ENCODE results near the gene TUBA8.

Gene TUBA8

GRCh38 chr22:18095101-18095805 lies 15.4 kb upstream of the TUBA8 start:
- Histone ChIP-seq H3K4me2 (ENCODE audit: low read length) (no peak overlapping the region), H3K9me3 (ENCODE audit: low read length) (no peaks in the 10 kb centered on the region), H3F3A (ENCODE audit: insufficient read depth, low read length) (no peaks in the 10 kb centered on the region), H3K27ac (ENCODE audit: low read depth, low read length, poor library complexity, severe bottlenecking) (no peak overlapping the region), H4K20me1 (ENCODE audit: insufficient read depth, low read length) (no peaks in the 10 kb centered on the region), H3K4me3 (ENCODE audit: low read depth, low read length, poor library complexity, severe bottlenecking) (no peak overlapping the region), H3K9me2 (ENCODE audit: low read depth, low read length) (no peaks in the 10 kb centered on the region), H3K79me2 (ENCODE audit: insufficient read depth, low read length) (no peaks in the 10 kb centered on the region), H3K27me3 (ENCODE audit: insufficient read depth, low read length) (no peaks in the 10 kb centered on the region), H3K4me1 (ENCODE audit: insufficient read depth, low read length, severe bottlenecking) (no peaks in the 10 kb centered on the region), H3K9ac (ENCODE audit: low read length) (no peak overlapping the region), H3K36me3 (ENCODE audit: insufficient read depth, low read length) (peaks cover 34% of the 10 kb centered on the region), H2AFZ (ENCODE audit: low read length) (no peak overlapping the region)
- TF ChIP-seq EZH2 (IDR thresholded peaks at IDR 0.05; ENCODE audit: borderline replicate concordance, low read length) (no peak), CTCF (IDR thresholded peaks at IDR 0.05; ENCODE audit: low read length) (no peak)

DNA sequence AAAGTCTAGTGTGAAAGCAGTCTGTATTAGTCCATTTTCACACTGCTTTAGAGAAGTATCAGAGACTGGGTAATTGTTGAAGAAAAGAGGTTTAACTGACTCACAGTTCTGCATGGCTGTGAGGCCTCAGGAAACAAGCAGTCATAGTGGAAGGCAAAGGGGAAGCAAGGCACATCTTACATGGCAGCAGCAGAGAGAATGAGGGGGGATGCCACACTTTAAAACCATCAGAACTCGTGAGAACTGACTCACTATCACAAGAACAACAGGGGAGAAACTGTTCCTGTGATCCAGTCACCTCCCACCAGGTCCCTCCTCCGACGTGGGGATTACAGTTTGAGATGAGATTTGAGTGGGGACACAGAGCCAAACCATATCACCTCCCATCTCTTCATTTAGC lies 13.8 kb upstream of the TUBA8 start:
- Histone ChIP-seq H2AFZ (ENCODE audit: low read length) (no peak overlapping the region), H3K79me2 (ENCODE audit: insufficient read depth, low read length) (no peaks in the 10 kb centered on the region), H3K27ac (ENCODE audit: low read depth, low read length, poor library complexity, severe bottlenecking) (no peak overlapping the region), H3K9ac (ENCODE audit: low read length) (no peak overlapping the region), H3K36me3 (ENCODE audit: insufficient read depth, low read length) (peaks cover 29% of the 10 kb centered on the region), H3K9me3 (ENCODE audit: low read length) (no peaks in the 10 kb centered on the region), H3F3A (ENCODE audit: insufficient read depth, low read length) (no peaks in the 10 kb centered on the region), H3K4me2 (ENCODE audit: low read length) (no peak overlapping the region), H4K20me1 (ENCODE audit: insufficient read depth, low read length) (no peaks in the 10 kb centered on the region), H3K9me2 (ENCODE audit: low read depth, low read length) (no peaks in the 10 kb centered on the region), H3K27me3 (ENCODE audit: insufficient read depth, low read length) (no peaks in the 10 kb centered on the region), H3K4me1 (ENCODE audit: insufficient read depth, low read length, severe bottlenecking) (no peaks in the 10 kb centered on the region), H3K4me3 (ENCODE audit: low read depth, low read length, poor library complexity, severe bottlenecking) (no peak overlapping the region)
- TF ChIP-seq CTCF (IDR thresholded peaks at IDR 0.05; ENCODE audit: low read length) (no peak), EZH2 (IDR thresholded peaks at IDR 0.05; ENCODE audit: borderline replicate concordance, low read length) (no peak)

DNA sequence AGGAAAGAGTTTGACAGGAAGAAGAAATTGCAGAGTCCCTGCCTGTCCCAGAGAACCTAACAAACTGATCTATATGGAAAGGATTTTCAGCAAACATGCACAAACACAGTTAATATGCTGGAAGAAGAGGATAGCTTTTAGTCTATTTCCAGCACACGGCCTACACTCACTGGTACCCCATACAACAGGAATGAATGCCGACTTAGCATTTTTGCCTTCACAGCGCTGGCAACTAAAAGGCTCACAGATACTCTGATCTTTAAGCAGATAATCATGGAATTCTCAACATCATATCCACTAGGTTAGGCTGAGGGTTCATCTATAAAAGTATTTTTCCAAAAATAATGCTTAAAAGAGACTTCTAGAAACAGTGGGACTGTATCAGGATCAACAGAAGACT lies 9.8 kb upstream of the TUBA8 start:
- Histone ChIP-seq H3K27me3 (ENCODE audit: insufficient read depth, low read length) (no peaks in the 10 kb centered on the region), H4K20me1 (ENCODE audit: insufficient read depth, low read length) (no peaks in the 10 kb centered on the region), H3K9me2 (ENCODE audit: low read depth, low read length) (no peaks in the 10 kb centered on the region), H2AFZ (ENCODE audit: low read length) (no peak overlapping the region), H3K9ac (ENCODE audit: low read length) (no peak overlapping the region), H3K4me3 (ENCODE audit: low read depth, low read length, poor library complexity, severe bottlenecking) (no peak overlapping the region), H3K27ac (ENCODE audit: low read depth, low read length, poor library complexity, severe bottlenecking) (no peak overlapping the region), H3K4me1 (ENCODE audit: insufficient read depth, low read length, severe bottlenecking) (no peaks in the 10 kb centered on the region), H3K79me2 (ENCODE audit: insufficient read depth, low read length) (no peaks in the 10 kb centered on the region), H3K4me2 (ENCODE audit: low read length) (no peak overlapping the region), H3F3A (ENCODE audit: insufficient read depth, low read length) (no peaks in the 10 kb centered on the region), H3K9me3 (ENCODE audit: low read length) (no peaks in the 10 kb centered on the region), H3K36me3 (ENCODE audit: insufficient read depth, low read length) (peaks cover 22% of the 10 kb centered on the region)
- TF ChIP-seq EZH2 (IDR thresholded peaks at IDR 0.05; ENCODE audit: borderline replicate concordance, low read length), result no peak
- TF ChIP-seq CTCF (IDR thresholded peaks at IDR 0.05; ENCODE audit: low read length), result no peak
